HG03469 (cell line): ENCODE results near the gene GPN1.
"Not testable (repeated sequence)": the region's sequence is repeated elsewhere in the genome, so short reads cannot be mapped to it uniquely, and the experiment has no call there.

Experiments
- ATAC-seq: cut with Tn5 transposase; IDR thresholded peaks from one replicate; pipeline ENCODE4 v1.9.1; 2021; ENCODE audit warnings: mild to moderate bottlenecking, moderate library complexity, moderate number of reproducible peaks; ENCODE audit not compliant: unreplicated experiment

Gene GPN1

GRCh38 chr2:27626921-27627320, 1.9 kb upstream of the GPN1 start:
- not testable (repeated sequence) for ATAC-seq

- ATAC-seq: no peak
These were observed 685 bp upstream of the GPN1 start for GRCh38 chr2:27627963-27628766.

GRCh38 chr2:27630257-27630656, 1.4 kb downstream of the GPN1 start:
- not testable (repeated sequence) for ATAC-seq

- no peak for ATAC-seq
These were observed 5.4 kb downstream of the GPN1 start for GRCh38 chr2:27634291-27634690.

GRCh38 chr2:27636766-27637165, 7.9 kb downstream of the GPN1 start:
- ATAC-seq: no peak

GRCh38 chr2:27638037-27638637, 9.3 kb downstream of the GPN1 start:
- no peak for ATAC-seq

GRCh38 chr2:27638709-27639108, 9.9 kb downstream of the GPN1 start:
- no peak for ATAC-seq

- no peak for ATAC-seq
These were observed 11.9 kb downstream of the GPN1 start for GRCh38 chr2:27640722-27641245.

- ATAC-seq: no peak
These were observed 16.3 kb downstream of the GPN1 start for GRCh38 chr2:27645197-27645596.

GRCh38 chr2:27647289-27647688, 18.4 kb downstream of the GPN1 start:
- ATAC-seq: no peak

GRCh38 chr2:27647737-27648136, 18.9 kb downstream of the GPN1 start:
- ATAC-seq: no peak

- ATAC-seq: no peak
These were observed 22.2 kb downstream of the GPN1 start for GRCh38 chr2:27651056-27651455.

GRCh38 chr2:27652341-27652740, 23.5 kb downstream of the GPN1 start:
- ATAC-seq: no peak

- ATAC-seq: no peak
These were observed 23.9 kb downstream of the GPN1 start for GRCh38 chr2:27652790-27653189.

- no peak for ATAC-seq
These were observed 24.5 kb downstream of the GPN1 start for GRCh38 chr2:27653397-27653796.

GRCh38 chr2:27655155-27655951, 26.5 kb downstream of the GPN1 start:
- ATAC-seq: no peak

- ATAC-seq: no peak
These were observed 32.5 kb downstream of the GPN1 start for GRCh38 chr2:27661371-27661770.

- ATAC-seq: peak; percentile 51
These were observed 34.7 kb downstream of the GPN1 start, which contains the start of the genes SLC4A1AP and SUPT7L for GRCh38 chr2:27663285-27664153. Gene SLC4A1AP, plus strand, starts transcription at chr2:27663889. Its CDS starts 26 bp downstream, at chr2:27663915. Gene SUPT7L, minus strand, starts transcription at chr2:27663614. Its CDS starts 1,422 bp downstream, at chr2:27662192.

- ATAC-seq: peak; percentile 18
These were observed 35.3 kb downstream of the GPN1 start for GRCh38 chr2:27664154-27664574.
